ENCODE data around the gene DNAJB14. TPM values are rescaled to one million over a fixed set of nuclear protein-coding genes. Genes with fewer than 3 reads are reported as not detected.

Gene DNAJB14
- total and polyA plus RNA-seq, 2 of the 13 experiments (the other 11 are each of a cell fraction or from before 2014, with no cell fraction given): 9.1 to 38.1 TPM

DNA sequence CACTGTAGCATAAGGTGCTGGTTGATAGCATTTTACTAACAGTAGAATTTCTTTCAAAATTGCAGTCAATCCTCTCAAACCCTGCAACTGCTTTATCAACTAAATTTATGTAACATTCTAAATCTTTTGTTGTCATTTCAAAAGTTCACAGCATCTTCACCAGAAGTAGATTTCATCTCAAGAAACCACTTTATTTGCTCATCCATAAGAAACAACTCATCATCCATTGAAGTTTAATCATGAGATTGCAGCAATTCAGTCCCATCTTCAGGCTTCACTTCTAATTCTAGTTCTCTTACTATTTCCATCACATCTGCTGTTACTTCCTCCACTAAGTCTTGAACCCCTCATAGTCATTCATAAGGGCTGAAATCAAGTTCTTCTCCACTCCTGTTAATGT, 73.8 kb downstream of the DNAJB14 start (continued):
- TF ChIP-seq SNAPC4 (CRISPR knock-in tag; IDR thresholded peaks at IDR 0.05) (no peak), ZNF512 (CRISPR knock-in tag; IDR thresholded peaks at IDR 0.05) (no peak), THRA (CRISPR knock-in tag; IDR thresholded peaks at IDR 0.05; ENCODE audit: borderline replicate concordance) (no peak), CSRNP2 (CRISPR knock-in tag; conservative IDR thresholded peaks at IDR 0.05; ENCODE audit: low read depth) (no peak)

Measured in HepG2 (cell line).